Lung (tissue), 12 donors: ENCODE measurements around the gene HOATZ. TPM values are rescaled to one million over a fixed set of nuclear protein-coding genes. Genes with fewer than 3 reads are reported as not detected.

ENCODE experiments used
- ATAC-seq: fragments of 200-7000 bp; cut with Tn5 transposase; one replicate; pipeline ENCODE4 v1.9.1; 2020; ENCODE audit warnings: moderate number of reproducible peaks; ENCODE audit not compliant: insufficient read depth, low FRiP score
- DNase-seq, 3 donors: peaks; one replicate each; pipeline ENCODE4 v3.0.0-alpha.2; 2013 to 2017
- H3K27ac ChIP-seq, 2 donors: one replicate each; pipeline ENCODE4 v1.5.1; 2013; ENCODE audit warnings: mild to moderate bottlenecking in 2 of 2, moderate library complexity in 2 of 2, control low read depth in 1 of 2, inconsistent platforms in 1 of 2, low read depth in 1 of 2, low read length in 1 of 2
- H3K27me3 ChIP-seq, 3 donors: one replicate each; pipeline ENCODE4 v1.5.1; 2013; ENCODE audit warnings: low read length in 2 of 3; ENCODE audit not compliant: control insufficient read depth in 3 of 3, insufficient read depth in 3 of 3
- H3K36me3 ChIP-seq, 4 donors: one replicate each; pipeline ENCODE4 v1.5.1; 2013; ENCODE audit warnings: low read length in 4 of 4, mild to moderate bottlenecking in 1 of 4, moderate library complexity in 1 of 4; ENCODE audit not compliant: control insufficient read depth in 4 of 4, insufficient read depth in 4 of 4
- H3K4me1 ChIP-seq, 5 donors: one replicate each; pipeline ENCODE4 v1.5.1; 2013; ENCODE audit warnings: low read length in 5 of 5, mild to moderate bottlenecking in 2 of 5, moderate library complexity in 1 of 5; ENCODE audit not compliant: control insufficient read depth in 5 of 5, insufficient read depth in 5 of 5
- H3K4me3 ChIP-seq: one replicate; pipeline ENCODE4 v1.5.1; 2013; ENCODE audit warnings: mild to moderate bottlenecking, control low read depth, moderate library complexity
- H3K9ac ChIP-seq, 2 donors: one replicate each; pipeline ENCODE4 v1.5.1; 2013; ENCODE audit warnings: low read length in 2 of 2, control low read depth in 1 of 2; ENCODE audit not compliant: insufficient read depth in 1 of 2
- H3K9me3 ChIP-seq, 4 donors: one replicate each; pipeline ENCODE4 v1.5.1; 2013; ENCODE audit warnings: low read length in 3 of 4, mild to moderate bottlenecking in 1 of 4, moderate library complexity in 1 of 4; ENCODE audit not compliant: control insufficient read depth in 4 of 4, insufficient read depth in 3 of 4
- WGBS, 2 donors: extraction: QIAGEN DNeasy Blood & Tissue Kit; methylation state at CpG; one replicate each; pipeline ENCODE4 v1.1.7; 2013; 5-methylcytosine and 5-hydroxymethylcytosine counted together
- polyA plus RNA-seq, 2 donors: library from polyadenylated mRNA; stranded (reverse); fragments of 200-250 nt; gene quantifications; one replicate each; pipeline ENCODE4 v1.2.1, GENCODE V29; 2013
- total RNA-seq, 2 donors: library from RNA; depleted of rRNA in 1 of 2; stranded (reverse); fragments of >200 nt in 1 of 2; gene quantifications; one replicate each; pipeline ENCODE4 v1.2.1, GENCODE V29; 2014 to 2021
- TF ChIP-seq, protein P1 (sequence below): IDR thresholded peaks from 2 replicates; pipeline ENCODE4 v1.5.1; 2012; ENCODE audit warnings: mild to moderate bottlenecking; ENCODE audit errors: control extremely low read depth, extremely low read depth
- donor health status: control.
- donor health status: control.
- donor health status: Bipolar disorder and iron deficiency.
- donor health status: healthy.
- donor health status: DM: yes; HTN: yes; CAD: no.

Gene HOATZ
- total and polyA plus RNA-seq, 4 donors = 23.6 to 42.9 (median 29.0) TPM

GRCh38 chr11:111539426-111540113, 25.0 kb downstream of the HOATZ start:
- Histone ChIP-seq H3K27ac (peak overlapping the region in 1 of 2 donors; percentile 78), H3K27me3 (peaks cover 0 to 4% (median 4%) of the 10 kb centered on the region in 3 donors), H3K36me3 (peaks cover 0 to 3% (median under 1%) of the 10 kb centered on the region in 4 donors)

GRCh38 chr11:111540114-111540936, 25.7 kb downstream of the HOATZ start, which contains the start of gene LAYN:
Gene LAYN (plus strand): TSS chr11:111540720. CDS start chr11:111540844, 124 bp downstream.
- peak within 1 kb of the TSS; percentile 61 for H3K4me3 ChIP-seq

More at GRCh38 chr11:111539426-111540113, 25.0 kb downstream of the HOATZ start:
- DNase-seq (peak in 2 of 3 donors; percentile 19 to 32), ATAC-seq (no peak)
- WGBS, 2 donors = 68 to 78% methylated on average over 9 of the region's 9 CpGs
- Histone ChIP-seq H3K9ac (peak overlapping the region in 1 of 2 donors; percentile 69), H3K9me3 (peaks cover 0 to 5% (median 1%) of the 10 kb centered on the region in 4 donors), H3K4me1 (peaks cover 0 to 20% (median 0%) of the 10 kb centered on the region in 5 donors), H3K4me3 (no peak overlapping the region)
- TF ChIP-seq, protein P1, sequence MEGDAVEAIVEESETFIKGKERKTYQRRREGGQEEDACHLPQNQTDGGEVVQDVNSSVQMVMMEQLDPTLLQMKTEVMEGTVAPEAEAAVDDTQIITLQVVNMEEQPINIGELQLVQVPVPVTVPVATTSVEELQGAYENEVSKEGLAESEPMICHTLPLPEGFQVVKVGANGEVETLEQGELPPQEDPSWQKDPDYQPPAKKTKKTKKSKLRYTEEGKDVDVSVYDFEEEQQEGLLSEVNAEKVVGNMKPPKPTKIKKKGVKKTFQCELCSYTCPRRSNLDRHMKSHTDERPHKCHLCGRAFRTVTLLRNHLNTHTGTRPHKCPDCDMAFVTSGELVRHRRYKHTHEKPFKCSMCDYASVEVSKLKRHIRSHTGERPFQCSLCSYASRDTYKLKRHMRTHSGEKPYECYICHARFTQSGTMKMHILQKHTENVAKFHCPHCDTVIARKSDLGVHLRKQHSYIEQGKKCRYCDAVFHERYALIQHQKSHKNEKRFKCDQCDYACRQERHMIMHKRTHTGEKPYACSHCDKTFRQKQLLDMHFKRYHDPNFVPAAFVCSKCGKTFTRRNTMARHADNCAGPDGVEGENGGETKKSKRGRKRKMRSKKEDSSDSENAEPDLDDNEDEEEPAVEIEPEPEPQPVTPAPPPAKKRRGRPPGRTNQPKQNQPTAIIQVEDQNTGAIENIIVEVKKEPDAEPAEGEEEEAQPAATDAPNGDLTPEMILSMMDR = no peak

DNA sequence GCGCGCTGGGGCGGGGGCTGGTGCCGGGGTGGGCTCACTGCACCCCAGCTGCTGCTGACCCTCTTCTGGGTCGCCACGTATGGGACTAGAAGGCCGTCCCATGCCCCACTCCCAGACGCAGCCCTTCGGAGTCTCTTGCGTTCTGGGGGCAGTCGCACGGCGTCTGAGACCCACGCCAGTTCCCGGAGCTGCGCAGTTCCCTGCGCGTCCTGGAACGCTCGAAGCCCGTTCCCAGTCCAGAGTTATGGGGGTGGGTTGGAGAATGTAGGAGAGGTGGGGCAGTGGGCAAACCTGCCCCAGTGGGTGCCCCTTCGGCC, 26.3 kb downstream of the HOATZ start:
- Histone ChIP-seq H3K27ac (peak overlapping the region; percentile 64 to 78), H3K9ac (peak overlapping the region; percentile 14 to 31), H3K4me3 (peak overlapping the region; percentile 61), H3K36me3 (peaks cover 0 to 4% (median 1%) of the 10 kb centered on the region in 4 donors), H3K9me3 (peaks cover 0 to 5% (median 1%) of the 10 kb centered on the region in 4 donors), H3K27me3 (no peaks in the 10 kb centered on the region), H3K4me1 (peaks cover 0 to 20% (median 0%) of the 10 kb centered on the region in 5 donors)
- TF ChIP-seq, protein P1 = no peak
- DNase-seq = peak in 2 of 3 donors; percentile 43 to 54
- 0 to 2% methylated on average over 19 to 22 of the region's 22 CpGs for WGBS, 2 donors
- ATAC-seq = peak; percentile 7

More at GRCh38 chr11:111540114-111540936, 25.7 kb downstream of the HOATZ start, which contains the start of gene LAYN:
- peaks cover 0 to 5% (median 1%) of the 10 kb centered on the region in 4 donors for H3K9me3 ChIP-seq
- H3K27me3 ChIP-seq = peaks cover 0 to under 1% (median 0%) of the 10 kb centered on the region in 3 donors
- H3K36me3 ChIP-seq = peaks cover 0 to 4% (median 1%) of the 10 kb centered on the region in 4 donors
- TF ChIP-seq, protein P1 = no peak
- DNase-seq (peak; percentile 75 to 82 (median 78)), ATAC-seq (peak; percentile 42)
- peak within 1 kb of the TSS; percentile 64 to 78 for H3K27ac ChIP-seq
- peaks cover 0 to 20% (median 0%) of the 10 kb centered on the region in 5 donors for H3K4me1 ChIP-seq
- H3K9ac ChIP-seq = peak within 1 kb of the TSS; percentile 31 to 69
- 6% methylated on average over 63 to 70 of the region's 70 CpGs for WGBS, 2 donors
